ENCODE data around the gene HIC2.
A peak's percentile ranks its signal among the peaks of the same experiment; 100 is the strongest.
"Not testable (repeated sequence)": the region's sequence is repeated elsewhere in the genome, so short reads cannot be mapped to it uniquely, and the experiment has no call there.

The HIC2 gene

DNA sequence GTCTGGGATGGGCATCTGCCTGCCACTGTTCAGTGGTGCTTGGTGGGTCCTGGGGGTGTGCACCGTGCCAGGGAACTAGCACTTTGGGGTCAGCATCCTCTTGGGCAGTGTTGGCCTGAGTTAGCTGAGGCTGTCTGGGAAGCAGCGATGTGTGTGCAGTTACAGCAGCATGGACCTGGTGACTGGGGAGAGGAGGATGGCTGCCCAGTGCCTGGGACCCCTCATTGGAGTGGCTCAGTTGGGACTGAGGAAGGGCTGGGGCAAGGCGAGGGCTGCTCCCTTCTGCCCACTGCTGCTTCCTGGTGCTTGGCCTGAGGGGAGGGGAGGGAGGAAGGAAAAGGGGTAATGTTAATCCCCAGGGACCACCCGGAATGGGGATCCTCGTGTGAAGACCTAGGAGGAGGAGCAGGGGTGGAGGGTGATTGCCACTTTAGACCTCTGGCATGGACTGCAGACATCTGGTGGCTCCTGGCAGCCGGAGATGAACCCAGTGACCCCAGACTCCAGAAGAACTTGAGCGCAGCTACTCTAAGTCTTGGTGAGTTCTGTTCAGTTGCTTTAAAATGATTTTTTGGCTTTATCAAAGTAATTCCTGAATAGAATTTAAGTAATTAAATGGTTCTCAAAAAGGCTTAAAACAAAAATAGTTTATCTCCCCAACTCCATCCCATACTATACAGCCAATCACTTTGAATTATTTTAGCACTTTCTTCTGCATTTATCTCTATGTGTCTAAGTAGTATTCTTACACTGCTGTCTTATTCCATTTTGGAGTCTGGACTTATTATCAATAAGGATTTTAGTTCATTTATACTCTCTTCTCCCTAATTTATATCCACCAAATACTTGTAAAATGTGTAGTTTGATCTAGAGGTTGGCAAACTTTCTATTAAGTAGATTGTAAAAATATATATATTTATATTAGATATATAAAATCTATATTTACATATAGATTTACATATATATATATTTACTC is 34.7 kb downstream of the HIC2 start:
- DNase-seq (ENCODE audit: low read depth in 1 of 2, low spot score in 1 of 2) = no peak
- no peak for TF ChIP-seq JUND (IDR thresholded peaks at IDR 0.05; ENCODE audit: low read depth)
- in situ Hi-C loops (cut with HindIII; ENCODE audit: low pct_unique_long_range_greater_than_20kb, low sequenced_read_pairs) = no loop called here

DNA sequence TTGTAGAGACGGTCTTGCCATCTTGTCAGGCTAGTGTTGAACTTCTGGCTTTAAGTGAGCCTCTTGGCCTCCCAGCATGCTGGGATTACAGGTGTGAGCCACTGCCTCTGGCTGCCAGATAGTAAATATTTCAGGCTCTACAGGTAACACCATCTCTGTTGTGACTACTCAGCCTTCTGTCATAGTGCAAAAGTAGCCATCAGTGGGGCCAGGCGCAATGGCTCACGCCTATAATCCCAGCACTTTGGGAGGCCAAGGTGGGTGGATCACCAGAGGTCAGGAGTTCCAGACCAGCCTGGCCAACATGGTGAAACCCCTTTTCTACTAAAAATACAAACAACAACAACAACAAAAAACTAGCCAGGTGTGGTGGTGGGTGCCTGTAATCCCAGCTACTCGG is 35.5 kb downstream of the HIC2 start:
- in situ Hi-C loops (cut with HindIII; ENCODE audit: low pct_unique_long_range_greater_than_20kb, low sequenced_read_pairs); DNase-seq (ENCODE audit: low read depth in 1 of 2, low spot score in 1 of 2): not testable (repeated sequence)

DNA sequence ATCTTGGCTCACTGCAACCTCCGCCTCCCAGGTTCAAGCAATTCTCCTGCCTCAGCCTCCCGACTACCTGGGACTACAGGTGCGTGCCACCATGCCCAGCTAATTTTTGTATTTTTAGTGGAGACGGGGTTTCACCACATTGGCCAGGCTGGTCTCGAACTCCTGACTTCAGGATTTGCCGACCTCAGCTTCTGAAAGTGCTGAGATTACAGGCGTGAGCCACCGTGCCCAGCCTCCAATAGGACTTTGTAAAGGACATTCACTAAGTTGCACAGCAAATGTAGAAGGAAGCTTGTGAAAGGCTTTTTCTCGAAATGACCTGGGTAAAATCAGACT is 37.8 kb downstream of the HIC2 start:
- DNase-seq (ENCODE audit: low read depth in 1 of 2, low spot score in 1 of 2); in situ Hi-C loops (cut with HindIII; ENCODE audit: low pct_unique_long_range_greater_than_20kb, low sequenced_read_pairs): not testable (repeated sequence)

DNA sequence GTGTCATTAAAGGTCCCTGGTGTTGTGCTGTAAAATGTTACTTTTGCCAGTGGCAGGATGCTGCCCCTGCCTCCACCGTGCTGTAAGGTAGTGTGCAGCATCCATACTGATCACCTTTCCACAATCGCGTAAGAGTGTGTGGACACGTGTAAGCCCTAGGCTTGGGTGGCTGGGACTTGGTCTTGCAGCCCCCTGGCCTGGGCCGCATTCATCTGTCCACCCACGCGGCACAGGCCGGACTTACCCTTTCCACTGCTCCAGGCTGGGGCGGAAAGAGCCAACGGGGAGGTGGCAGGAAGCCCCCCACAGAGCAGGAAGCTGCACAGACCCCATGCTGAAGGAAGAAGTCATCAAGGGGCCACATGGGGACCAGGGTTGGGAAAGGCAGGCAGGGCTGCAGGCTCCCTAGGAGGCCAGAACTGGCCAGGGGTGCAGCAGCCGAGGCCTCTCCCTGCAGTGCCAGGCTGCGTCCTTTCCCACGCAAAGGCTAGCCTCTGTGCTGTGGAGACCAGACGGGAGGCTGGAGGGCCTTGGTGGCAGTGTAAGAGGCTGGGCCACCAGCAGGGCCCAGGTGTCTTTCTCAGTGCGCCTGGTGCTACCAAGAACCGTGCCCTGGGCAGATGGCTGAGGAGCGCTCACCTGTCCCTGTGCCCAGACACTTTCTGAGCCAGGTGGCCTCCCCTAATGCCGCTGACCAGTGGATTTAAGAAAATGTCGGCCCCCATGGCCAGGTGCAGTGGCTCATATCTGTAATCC is 38.3 kb downstream of the HIC2 start:
- in situ Hi-C loops (cut with HindIII; ENCODE audit: low pct_unique_long_range_greater_than_20kb, low sequenced_read_pairs) = no loop called here
- TF ChIP-seq JUND (IDR thresholded peaks at IDR 0.05; ENCODE audit: low read depth) = no peak
- no peak for DNase-seq (ENCODE audit: low read depth in 1 of 2, low spot score in 1 of 2)

DNA sequence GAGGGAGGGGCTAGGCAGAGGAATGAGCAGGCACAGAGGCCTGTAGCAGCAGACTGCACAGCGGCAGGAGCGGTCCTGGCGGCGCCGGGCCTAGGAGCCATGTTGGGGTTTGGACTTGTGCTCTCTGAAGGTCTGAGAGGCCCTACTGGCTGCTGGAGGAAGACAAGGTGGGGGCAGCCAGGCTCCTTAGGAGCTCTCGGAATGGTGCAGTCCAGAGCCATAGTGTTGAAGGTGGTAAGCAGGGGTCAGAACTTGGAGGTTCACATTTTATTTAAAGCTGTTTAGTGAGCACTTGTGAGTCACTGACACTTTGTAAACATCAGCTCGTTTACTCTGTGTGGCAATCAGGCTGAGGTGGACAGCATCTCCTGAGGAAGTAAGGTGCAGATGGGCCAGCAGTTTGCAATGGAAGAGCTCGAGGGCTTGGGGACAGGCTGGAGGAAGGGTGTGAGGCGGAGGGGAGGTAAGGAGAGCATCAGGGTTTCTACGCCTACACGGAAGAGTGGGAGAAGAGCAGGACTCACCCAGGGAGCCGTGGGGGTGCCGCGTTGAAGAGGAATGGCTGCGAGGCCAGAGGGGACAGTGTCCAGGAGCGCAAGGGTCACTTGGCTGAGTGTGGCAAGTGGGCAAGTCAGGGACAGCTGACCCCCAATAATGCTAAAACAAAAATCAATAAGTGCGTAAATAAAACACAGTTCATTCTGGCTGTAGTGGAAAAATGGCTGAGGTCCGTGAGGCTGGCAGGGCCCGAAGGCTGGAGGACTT is 40.0 kb downstream of the HIC2 start:
- DNase-seq (ENCODE audit: low read depth in 1 of 2, low spot score in 1 of 2) = peak in 1 of 2 experiments; percentile 63
- in situ Hi-C loops (cut with HindIII; ENCODE audit: low pct_unique_long_range_greater_than_20kb, low sequenced_read_pairs) = no loop called here
- TF ChIP-seq JUND (IDR thresholded peaks at IDR 0.05; ENCODE audit: low read depth) = no peak

DNA sequence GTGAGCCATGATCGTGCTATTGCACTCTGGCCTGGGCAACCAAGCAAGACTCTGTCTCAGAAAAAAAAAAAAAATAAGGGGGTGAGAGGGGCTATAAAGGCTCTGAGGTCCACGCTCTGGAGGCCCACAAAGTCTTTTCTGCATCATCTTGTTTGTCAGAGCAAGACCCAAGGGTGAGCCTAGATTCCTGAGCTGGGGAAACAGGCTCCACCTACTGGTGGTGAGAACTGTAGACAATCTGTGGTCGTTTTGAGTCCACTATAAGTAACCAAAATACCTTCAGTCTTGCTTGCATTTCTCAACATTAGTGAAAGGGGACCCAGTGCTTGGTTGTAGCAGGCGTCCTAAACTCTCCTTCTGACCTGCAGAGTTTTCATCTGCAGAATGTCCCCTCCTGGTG is 45.5 kb downstream of the HIC2 start:
- DNase-seq (ENCODE audit: low read depth in 1 of 2, low spot score in 1 of 2); in situ Hi-C loops (cut with HindIII; ENCODE audit: low pct_unique_long_range_greater_than_20kb, low sequenced_read_pairs): not testable (repeated sequence)

GRCh38 chr22:21467337-21468193 is 50.4 kb downstream of the HIC2 start, which contains the start of gene TMEM191C:
Gene TMEM191C (plus strand): TSS chr22:21467387. CDS start chr22:21467460, 73 bp downstream.
- in situ Hi-C loops (cut with HindIII; ENCODE audit: low pct_unique_long_range_greater_than_20kb, low sequenced_read_pairs); DNase-seq (ENCODE audit: low read depth in 1 of 2, low spot score in 1 of 2): not testable (repeated sequence)

- peak in 1 of 2 experiments; percentile 95 for DNase-seq (ENCODE audit: low read depth in 1 of 2, low spot score in 1 of 2)
- in situ Hi-C loops (cut with HindIII; ENCODE audit: low pct_unique_long_range_greater_than_20kb, low sequenced_read_pairs) = not testable (repeated sequence)
Measured at GRCh38 chr22:21468194-21469096, 51.3 kb downstream of the HIC2 start.

- in situ Hi-C loops (cut with HindIII; ENCODE audit: low pct_unique_long_range_greater_than_20kb, low sequenced_read_pairs); DNase-seq (ENCODE audit: low read depth in 1 of 2, low spot score in 1 of 2): not testable (repeated sequence)
Measured at GRCh38 chr22:21469097-21469994, 52.2 kb downstream of the HIC2 start.

- in situ Hi-C loops (cut with HindIII; ENCODE audit: low pct_unique_long_range_greater_than_20kb, low sequenced_read_pairs) = not testable (repeated sequence)
Measured at GRCh38 chr22:21472984-21473383, 55.8 kb downstream of the HIC2 start.

DNA sequence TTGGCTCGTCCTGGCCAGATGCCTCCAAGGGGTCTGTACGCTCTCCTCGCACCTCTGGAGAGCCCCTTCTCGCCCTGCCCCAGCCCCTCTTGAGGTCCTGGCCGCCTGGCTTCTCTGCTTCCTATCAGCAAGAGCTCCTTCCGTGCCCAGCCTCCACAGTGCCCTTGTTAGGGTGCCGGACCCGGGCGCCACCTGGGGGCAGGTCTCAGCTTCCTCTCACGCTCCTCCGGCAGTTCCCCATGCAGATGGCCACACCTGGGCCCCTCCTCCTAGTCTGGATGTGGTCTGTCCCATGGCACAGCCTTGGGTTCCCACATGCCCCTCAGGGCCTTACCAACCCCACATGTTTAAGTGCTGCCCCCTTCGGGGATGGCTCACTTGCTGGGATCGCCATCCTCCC is 56.5 kb downstream of the HIC2 start:
- in situ Hi-C loops (cut with HindIII; ENCODE audit: low pct_unique_long_range_greater_than_20kb, low sequenced_read_pairs); DNase-seq (ENCODE audit: low read depth in 1 of 2, low spot score in 1 of 2): not testable (repeated sequence)

More at GRCh38 chr22:21472984-21473383, 55.8 kb downstream of the HIC2 start:
- not testable (repeated sequence) for DNase-seq (ENCODE audit: low read depth in 1 of 2, low spot score in 1 of 2)

DNA sequence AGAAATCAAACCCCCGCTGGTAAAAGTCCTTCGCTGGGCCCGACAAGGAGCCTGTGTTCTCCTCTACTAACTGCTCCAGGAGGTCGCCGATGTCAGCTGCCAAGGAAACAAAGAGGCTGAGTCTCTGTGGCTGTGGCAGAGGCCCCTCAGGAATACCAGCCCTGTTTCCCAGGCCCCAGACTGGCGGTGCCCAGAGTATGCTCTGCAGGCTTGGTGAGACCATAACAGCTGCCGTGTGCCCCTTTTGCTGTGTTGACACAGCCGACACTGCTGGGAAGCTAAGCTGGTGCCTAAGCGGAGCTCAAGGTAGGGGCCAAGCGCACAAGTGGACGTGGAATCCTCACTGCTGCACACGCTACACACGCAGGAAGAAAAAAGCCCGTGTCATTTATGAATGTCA is 66.9 kb downstream of the HIC2 start:
- DNase-seq (ENCODE audit: low read depth in 1 of 2, low spot score in 1 of 2); in situ Hi-C loops (cut with HindIII; ENCODE audit: low pct_unique_long_range_greater_than_20kb, low sequenced_read_pairs): not testable (repeated sequence)

GRCh38 chr22:21487723-21488122 is 70.6 kb downstream of the HIC2 start:
- DNase-seq (ENCODE audit: low read depth in 1 of 2, low spot score in 1 of 2); in situ Hi-C loops (cut with HindIII; ENCODE audit: low pct_unique_long_range_greater_than_20kb, low sequenced_read_pairs): not testable (repeated sequence)

DNA sequence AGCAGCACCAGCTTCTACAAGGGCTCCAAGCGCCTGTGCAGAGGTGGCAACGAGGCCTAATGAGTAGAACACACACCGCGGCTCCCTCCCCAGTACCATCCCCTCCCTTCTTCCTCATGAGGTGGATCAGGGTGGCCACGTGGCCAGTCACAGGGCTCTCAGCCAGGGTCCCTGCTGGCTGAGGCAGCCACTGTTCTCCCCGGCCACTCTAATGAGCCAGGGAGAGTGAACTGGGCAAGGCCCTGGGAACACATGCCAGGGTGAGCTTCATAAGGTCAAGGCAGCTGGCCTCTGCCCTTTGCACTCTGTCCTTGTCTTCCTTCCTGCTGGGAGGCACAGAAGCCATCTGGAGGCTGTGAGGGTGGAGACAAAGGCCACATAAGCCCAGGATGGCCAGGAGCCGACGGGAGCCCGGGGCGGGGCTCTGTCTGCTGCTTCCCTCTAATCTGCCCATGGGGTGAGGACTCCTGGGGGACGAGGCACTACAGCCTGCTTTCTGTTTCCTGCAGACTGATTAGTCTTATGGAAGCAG is 72.0 kb downstream of the HIC2 start:
- DNase-seq (ENCODE audit: low read depth in 1 of 2, low spot score in 1 of 2); in situ Hi-C loops (cut with HindIII; ENCODE audit: low pct_unique_long_range_greater_than_20kb, low sequenced_read_pairs): not testable (repeated sequence)

DNA sequence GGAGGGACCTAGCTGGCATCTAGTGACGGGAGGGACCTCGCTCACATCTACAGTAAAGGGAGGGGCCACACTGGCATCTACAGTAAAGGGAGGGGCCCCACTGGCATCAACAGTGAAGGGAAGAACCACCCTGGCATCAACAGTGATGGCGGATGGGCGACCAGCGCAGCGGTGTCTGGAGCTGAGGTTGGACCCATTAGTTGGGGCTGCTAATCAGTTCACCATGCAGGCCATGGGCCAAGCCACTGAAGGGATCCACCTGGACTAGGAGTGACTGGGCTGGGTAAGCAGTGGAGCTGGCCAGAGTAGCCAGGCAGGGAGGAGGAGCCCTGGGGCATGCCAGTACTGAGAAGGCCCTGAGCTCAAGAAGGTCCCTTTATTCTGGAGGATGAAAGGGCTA is 73.4 kb downstream of the HIC2 start:
- in situ Hi-C loops (cut with HindIII; ENCODE audit: low pct_unique_long_range_greater_than_20kb, low sequenced_read_pairs); DNase-seq (ENCODE audit: low read depth in 1 of 2, low spot score in 1 of 2): not testable (repeated sequence)
